Coronary artery (tissue), 2 donors: ENCODE results near the gene CPNE6.

Experiments used
- DNase-seq: peaks from one replicate; pipeline ENCODE4 v3.0.0-alpha.2; 2017; ENCODE audit warnings: low spot score
- H3K27ac ChIP-seq, 2 donors: fragments of 200-600 bp; sonication (generic); one replicate each; pipeline ENCODE4 v1.5.1; 2016 to 2019
- H3K4me3 ChIP-seq: fragments of 200-600 bp; sonication (generic); 2 replicates; pipeline ENCODE4 v1.5.1; 2016; ENCODE audit warnings: mild to moderate bottlenecking, moderate library complexity
- CTCF ChIP-seq: fragments of 200-600 bp; sonication (generic); IDR thresholded peaks from one replicate; pipeline ENCODE4 v1.5.1; 2019; ENCODE audit warnings: antibody characterized with exemption

The CPNE6 gene

DNA sequence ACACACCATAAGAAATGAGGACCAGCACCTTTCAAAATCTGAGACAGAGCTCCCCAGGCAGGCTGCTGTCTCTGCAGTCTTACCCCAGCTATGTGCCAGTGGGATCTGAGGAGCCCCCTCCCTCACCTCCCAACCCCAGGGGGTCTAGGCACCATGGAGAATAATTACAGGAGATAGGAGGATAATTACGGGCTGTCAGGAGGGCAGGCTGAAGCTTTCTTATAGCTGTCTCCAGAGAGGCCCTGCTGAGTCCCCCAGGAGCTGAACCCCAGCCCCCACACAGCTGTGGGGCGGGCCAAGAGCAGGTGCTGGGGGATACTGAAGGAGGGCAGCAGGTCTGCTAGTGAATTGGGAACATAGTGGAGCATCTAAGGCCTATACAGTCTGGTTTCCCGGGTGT lies 6.8 kb downstream of the CPNE6 start:
- no peak for TF ChIP-seq CTCF
- no peak for DNase-seq
- Histone ChIP-seq H3K27ac (no peak overlapping the region), H3K4me3 (no peak overlapping the region)

DNA sequence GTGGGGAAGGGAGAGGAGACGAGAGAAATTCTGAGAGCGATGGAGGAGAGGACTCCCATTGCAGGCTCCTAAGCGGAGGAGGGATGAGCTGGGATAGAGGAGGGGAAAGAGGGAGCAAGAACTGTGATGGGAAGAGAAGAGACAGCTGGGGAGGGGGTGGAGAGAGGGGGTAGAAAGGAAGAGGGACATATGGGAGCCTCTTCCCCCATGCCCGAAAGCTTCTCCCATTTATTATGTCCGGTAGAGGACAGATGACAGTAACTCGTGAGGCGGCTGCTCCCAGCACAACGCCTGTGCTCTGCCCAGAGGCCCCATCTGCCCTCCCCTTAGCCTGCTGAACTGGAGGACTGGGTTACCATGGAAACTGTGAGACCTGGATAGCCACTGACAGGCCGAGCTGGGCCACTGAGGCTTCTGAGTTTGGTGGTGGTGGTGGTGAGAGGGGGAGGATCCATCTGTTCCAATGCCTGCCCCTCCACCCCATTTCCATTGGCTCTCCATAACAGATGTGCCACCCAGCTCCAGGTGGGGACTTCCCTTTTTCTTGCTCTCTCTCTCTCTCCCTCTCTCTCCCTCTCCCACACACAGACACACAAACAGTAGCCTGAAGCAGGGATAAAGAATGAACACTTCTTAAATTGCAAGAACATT lies 8.3 kb downstream of the CPNE6 start:
- TF ChIP-seq CTCF, result no peak
- no peak overlapping the region for H3K27ac ChIP-seq
- H3K4me3 ChIP-seq, result no peak overlapping the region
- DNase-seq, result no peak

- no peak for TF ChIP-seq CTCF
- no peak for DNase-seq
- Histone ChIP-seq H3K27ac (no peak overlapping the region), H3K4me3 (no peak overlapping the region)
Observed at GRCh38 chr14:24080142-24080530, 8.8 kb downstream of the CPNE6 start.

- no peak overlapping the region for H3K27ac ChIP-seq
- TF ChIP-seq CTCF, result no peak
- DNase-seq, result no peak
- peak overlapping the region; percentile 71 for H3K4me3 ChIP-seq
Observed at GRCh38 chr14:24080888-24081738, 9.8 kb downstream of the CPNE6 start.

DNA sequence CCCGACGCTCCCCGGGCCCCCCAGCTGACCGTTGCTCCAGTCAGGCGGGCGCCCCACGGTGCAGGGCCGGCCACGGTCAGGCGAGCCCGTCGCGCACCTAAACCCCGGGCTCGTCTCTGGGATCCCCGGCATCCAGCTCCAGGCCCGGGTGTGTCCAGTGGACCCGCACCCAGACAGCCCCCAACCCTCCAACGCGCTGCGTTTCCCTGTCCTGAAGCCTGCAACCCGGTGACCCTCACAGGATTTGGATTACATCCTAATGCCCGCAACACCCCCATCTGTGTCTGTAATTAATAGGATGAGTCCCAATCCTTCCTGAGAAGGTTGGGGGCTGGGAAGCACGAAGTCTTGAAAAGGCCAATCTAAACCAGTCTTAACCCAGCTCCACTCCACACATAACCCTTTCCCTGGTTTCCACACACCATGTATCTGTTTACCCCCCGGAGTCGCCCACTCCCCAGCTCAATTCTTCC lies 10.4 kb downstream of the CPNE6 start:
- peak overlapping the region; percentile 71 for H3K4me3 ChIP-seq
- no peak overlapping the region for H3K27ac ChIP-seq
- no peak for TF ChIP-seq CTCF
- no peak for DNase-seq

GRCh38 chr14:24082411-24083080 lies 11.2 kb downstream of the CPNE6 start:
- Histone ChIP-seq H3K4me3 (no peak overlapping the region), H3K27ac (no peak overlapping the region)
- DNase-seq, result no peak
- no peak for TF ChIP-seq CTCF
